Activated T-helper 9 cell treated with anti-CD3 and anti-CD28 coated beads, Interleukin-2, amount 50 U/mL, for 16 hours (primary cell): Measurements from ENCODE around the gene MGLL.

Source experiments
- DNase-seq: peaks from one replicate; pipeline ENCODE4 v3.0.0-alpha.2; 2020; ENCODE audit warnings: low read depth

MGLL gene

GRCh38 chr3:127740136-127740915 is 82.0 kb downstream of the MGLL start:
- no peak for DNase-seq

- DNase-seq = no peak
Measured at GRCh38 chr3:127739347-127740135, 82.8 kb downstream of the MGLL start.

- DNase-seq = no peak
Measured at GRCh38 chr3:127738192-127738840, 84.0 kb downstream of the MGLL start.

- no peak for DNase-seq
Measured at GRCh38 chr3:127736801-127737539, 85.3 kb downstream of the MGLL start.

- no peak for DNase-seq
Measured at GRCh38 chr3:127735767-127736693, 86.3 kb downstream of the MGLL start.

GRCh38 chr3:127734754-127735473 is 87.4 kb downstream of the MGLL start:
- no peak for DNase-seq

- no peak for DNase-seq
Measured at GRCh38 chr3:127734181-127734720, 88.1 kb downstream of the MGLL start.

GRCh38 chr3:127733781-127734180 is 88.5 kb downstream of the MGLL start:
- DNase-seq = no peak

- DNase-seq = no peak
Measured at GRCh38 chr3:127732879-127733350, 89.4 kb downstream of the MGLL start.

- DNase-seq = no peak
Measured at GRCh38 chr3:127732303-127732702, 90.0 kb downstream of the MGLL start.

GRCh38 chr3:127731546-127732289 is 90.6 kb downstream of the MGLL start:
- no peak for DNase-seq

- DNase-seq = no peak
Measured at GRCh38 chr3:127730666-127731295, 91.5 kb downstream of the MGLL start.

GRCh38 chr3:127730171-127730570 is 92.1 kb downstream of the MGLL start:
- no peak for DNase-seq

- no peak for DNase-seq
Measured at GRCh38 chr3:127729556-127730056, 92.7 kb downstream of the MGLL start.

- DNase-seq = no peak
Measured at GRCh38 chr3:127728417-127729015, 93.8 kb downstream of the MGLL start.

GRCh38 chr3:127726894-127727293 is 95.4 kb downstream of the MGLL start:
- DNase-seq = no peak

GRCh38 chr3:127723011-127723567 is 99.2 kb downstream of the MGLL start:
- no peak for DNase-seq
